ENCODE data around the gene TMEM19.

DNA sequence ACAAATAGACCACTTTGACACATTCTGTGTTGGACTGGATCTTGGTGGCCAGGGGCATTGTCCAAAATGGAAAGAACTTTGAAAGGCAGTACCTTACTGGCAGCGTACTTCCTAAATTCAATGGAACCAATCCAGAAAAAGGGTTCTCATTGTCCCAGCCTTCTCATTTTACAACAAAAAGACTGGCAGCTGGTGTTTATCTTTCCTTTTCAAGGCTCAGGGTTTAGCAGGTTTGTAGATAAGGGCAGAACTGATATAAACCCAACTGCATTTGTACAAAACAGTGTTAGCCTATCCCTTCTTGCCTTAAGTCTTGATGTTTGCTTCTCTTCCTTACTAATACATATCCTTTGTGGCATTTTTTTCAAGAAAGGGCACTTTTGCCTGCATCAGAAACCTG lies 14.1 kb upstream of the TMEM19 start:
- TF ChIP-seq TAF1 (IDR thresholded peaks at IDR 0.05; ENCODE audit: borderline replicate concordance, low read depth, low read length) (no peak), EP300 (IDR thresholded peaks at IDR 0.05; ENCODE audit: borderline replicate concordance in 1 of 2, low read depth in 1 of 2, low read length in 1 of 2) (no peak), POLR2AphosphoS5 (IDR thresholded peaks at IDR 0.05; ENCODE audit: low read depth, low read length) (no peak), ELF1 (IDR thresholded peaks at IDR 0.05) (no peak), TEAD4 (IDR thresholded peaks at IDR 0.05; ENCODE audit: borderline replicate concordance, insufficient read depth) (no peak), NFIC (IDR thresholded peaks at IDR 0.05; ENCODE audit: borderline replicate concordance) (no peak), RAD21 (IDR thresholded peaks at IDR 0.05; ENCODE audit: low read length) (no peak)
- TF ChIP-seq, protein P1, sequence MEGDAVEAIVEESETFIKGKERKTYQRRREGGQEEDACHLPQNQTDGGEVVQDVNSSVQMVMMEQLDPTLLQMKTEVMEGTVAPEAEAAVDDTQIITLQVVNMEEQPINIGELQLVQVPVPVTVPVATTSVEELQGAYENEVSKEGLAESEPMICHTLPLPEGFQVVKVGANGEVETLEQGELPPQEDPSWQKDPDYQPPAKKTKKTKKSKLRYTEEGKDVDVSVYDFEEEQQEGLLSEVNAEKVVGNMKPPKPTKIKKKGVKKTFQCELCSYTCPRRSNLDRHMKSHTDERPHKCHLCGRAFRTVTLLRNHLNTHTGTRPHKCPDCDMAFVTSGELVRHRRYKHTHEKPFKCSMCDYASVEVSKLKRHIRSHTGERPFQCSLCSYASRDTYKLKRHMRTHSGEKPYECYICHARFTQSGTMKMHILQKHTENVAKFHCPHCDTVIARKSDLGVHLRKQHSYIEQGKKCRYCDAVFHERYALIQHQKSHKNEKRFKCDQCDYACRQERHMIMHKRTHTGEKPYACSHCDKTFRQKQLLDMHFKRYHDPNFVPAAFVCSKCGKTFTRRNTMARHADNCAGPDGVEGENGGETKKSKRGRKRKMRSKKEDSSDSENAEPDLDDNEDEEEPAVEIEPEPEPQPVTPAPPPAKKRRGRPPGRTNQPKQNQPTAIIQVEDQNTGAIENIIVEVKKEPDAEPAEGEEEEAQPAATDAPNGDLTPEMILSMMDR (IDR thresholded peaks at IDR 0.05), result no peak
- TF ChIP-seq, protein P2, sequence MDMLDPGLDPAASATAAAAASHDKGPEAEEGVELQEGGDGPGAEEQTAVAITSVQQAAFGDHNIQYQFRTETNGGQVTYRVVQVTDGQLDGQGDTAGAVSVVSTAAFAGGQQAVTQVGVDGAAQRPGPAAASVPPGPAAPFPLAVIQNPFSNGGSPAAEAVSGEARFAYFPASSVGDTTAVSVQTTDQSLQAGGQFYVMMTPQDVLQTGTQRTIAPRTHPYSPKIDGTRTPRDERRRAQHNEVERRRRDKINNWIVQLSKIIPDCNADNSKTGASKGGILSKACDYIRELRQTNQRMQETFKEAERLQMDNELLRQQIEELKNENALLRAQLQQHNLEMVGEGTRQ (IDR thresholded peaks at IDR 0.05; ENCODE audit: borderline replicate concordance, low read depth, low read length), result no peak
- TF ChIP-seq, protein P3, sequence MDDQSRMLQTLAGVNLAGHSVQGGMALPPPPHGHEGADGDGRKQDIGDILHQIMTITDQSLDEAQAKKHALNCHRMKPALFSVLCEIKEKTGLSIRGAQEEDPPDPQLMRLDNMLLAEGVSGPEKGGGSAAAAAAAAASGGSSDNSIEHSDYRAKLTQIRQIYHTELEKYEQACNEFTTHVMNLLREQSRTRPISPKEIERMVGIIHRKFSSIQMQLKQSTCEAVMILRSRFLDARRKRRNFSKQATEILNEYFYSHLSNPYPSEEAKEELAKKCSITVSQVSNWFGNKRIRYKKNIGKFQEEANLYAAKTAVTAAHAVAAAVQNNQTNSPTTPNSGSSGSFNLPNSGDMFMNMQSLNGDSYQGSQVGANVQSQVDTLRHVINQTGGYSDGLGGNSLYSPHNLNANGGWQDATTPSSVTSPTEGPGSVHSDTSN (IDR thresholded peaks at IDR 0.05), result no peak

Measured in SK-N-SH (cell line).